GM23248 (cell line): ENCODE data around the gene UPF2. TPM values are rescaled to one million over a fixed set of nuclear protein-coding genes. Genes with fewer than 3 reads are reported as not detected.

Experiments
- DNase-seq: peaks from one replicate; pipeline ENCODE4 v3.0.0-alpha.2; 2015
- H2AFZ ChIP-seq: fragments of 200-600 bp; sonication (generic); 2 replicates; pipeline ENCODE4 v1.6.1; 2016; ENCODE audit warnings: antibody characterized with exemption
- H3F3A ChIP-seq: fragments of 200-600 bp; sonication (generic); 2 replicates; pipeline ENCODE4 v1.6.1; 2016; ENCODE audit warnings: mild to moderate bottlenecking, antibody characterized with exemption, mixed run types; ENCODE audit not compliant: insufficient read depth
- H3K27ac ChIP-seq: fragments of 200-600 bp; sonication (generic); 2 replicates; pipeline ENCODE4 v1.5.1; 2016; ENCODE audit warnings: mild to moderate bottlenecking
- H3K27me3 ChIP-seq: fragments of 200-600 bp; sonication (generic); replicated peaks from 2 replicates; pipeline ENCODE4 v1.6.1; 2016; ENCODE audit warnings: mild to moderate bottlenecking; ENCODE audit not compliant: insufficient read depth
- H3K36me3 ChIP-seq: fragments of 200-600 bp; sonication (generic); 2 replicates; pipeline ENCODE4 v1.6.1; 2016; ENCODE audit warnings: low read depth, mild to moderate bottlenecking
- H3K4me1 ChIP-seq: fragments of 200-600 bp; sonication (generic); 2 replicates; pipeline ENCODE4 v1.6.1; 2016; ENCODE audit warnings: mild to moderate bottlenecking; ENCODE audit not compliant: insufficient read depth
- H3K4me2 ChIP-seq: fragments of 200-600 bp; sonication (generic); one replicate; pipeline ENCODE4 v1.6.1; 2016; ENCODE audit warnings: mild to moderate bottlenecking; ENCODE audit not compliant: unreplicated experiment
- H3K4me3 ChIP-seq: fragments of 200-600 bp; sonication (generic); 2 replicates; pipeline ENCODE4 v1.5.1; 2016; ENCODE audit warnings: mild to moderate bottlenecking
- H3K79me2 ChIP-seq: fragments of 200-600 bp; sonication (generic); 2 replicates; pipeline ENCODE4 v1.6.1; 2016; ENCODE audit warnings: mild to moderate bottlenecking; ENCODE audit not compliant: insufficient read depth
- H3K9ac ChIP-seq: fragments of 200-600 bp; sonication (generic); 2 replicates; pipeline ENCODE4 v1.6.1; 2016; ENCODE audit warnings: mild to moderate bottlenecking
- H3K9me2 ChIP-seq: fragments of 200-600 bp; sonication (generic); 2 replicates; pipeline ENCODE4 v1.6.1; 2016; ENCODE audit warnings: mixed run types, mild to moderate bottlenecking, moderate library complexity; ENCODE audit not compliant: insufficient read depth
- H3K9me3 ChIP-seq: fragments of 200-600 bp; sonication (generic); one replicate; pipeline ENCODE4 v1.6.1; 2017; ENCODE audit warnings: low read depth
- H4K20me1 ChIP-seq: fragments of 200-600 bp; sonication (generic); 2 replicates; pipeline ENCODE4 v1.6.0; 2016; ENCODE audit not compliant: insufficient read depth
- EZH2 ChIP-seq: fragments of 200-600 bp; sonication (generic); IDR thresholded peaks from 2 replicates; pipeline ENCODE4 v1.6.1; 2018; ENCODE audit warnings: antibody characterized with exemption, mild to moderate bottlenecking; ENCODE audit not compliant: insufficient read depth, poor library complexity, severe bottlenecking
- EZH2phosphoT487 ChIP-seq: fragments of 200-600 bp; sonication (generic); IDR thresholded peaks from 2 replicates; pipeline ENCODE4 v1.6.1; 2018; ENCODE audit warnings: antibody characterized with exemption, moderate library complexity, mild to moderate bottlenecking, low read depth; ENCODE audit not compliant: insufficient read depth
- WGBS, 2 experiments: methylation state at CpG; one replicate each; pipeline ENCODE4 v1.1.6; 2015 to 2017; ENCODE audit warnings: low lambda C conversion rate in 2 of 2, low coverage in 1 of 2; ENCODE audit errors: missing lambda C conversion rate in 2 of 2; 5-methylcytosine and 5-hydroxymethylcytosine counted together
- in situ Hi-C: fragments of 300-500 bp; cut with MboI; formaldehyde crosslinking; loops from 2 replicates; pipeline ENCODE4 v1.15.0; 2020
- polyA plus RNA-seq: library from polyadenylated mRNA; unstranded; fragments of >200 nt; fragmentation: Nextera tagmentation; extraction: Ambion mirVana; gene quantifications from 2 replicates; pipeline ENCODE4 v1.2.1, GENCODE V29; 2016
- total RNA-seq: library from RNA; depleted of rRNA; stranded (reverse); fragments of >200 nt; shearing (Covaris generic); gene quantifications from 2 replicates; pipeline ENCODE4 v1.2.3, GENCODE V29; 2014

UPF2 gene
- total and polyA plus RNA-seq, 2 experiments from 2014 or later = 12.7 to 14.1 TPM

DNA sequence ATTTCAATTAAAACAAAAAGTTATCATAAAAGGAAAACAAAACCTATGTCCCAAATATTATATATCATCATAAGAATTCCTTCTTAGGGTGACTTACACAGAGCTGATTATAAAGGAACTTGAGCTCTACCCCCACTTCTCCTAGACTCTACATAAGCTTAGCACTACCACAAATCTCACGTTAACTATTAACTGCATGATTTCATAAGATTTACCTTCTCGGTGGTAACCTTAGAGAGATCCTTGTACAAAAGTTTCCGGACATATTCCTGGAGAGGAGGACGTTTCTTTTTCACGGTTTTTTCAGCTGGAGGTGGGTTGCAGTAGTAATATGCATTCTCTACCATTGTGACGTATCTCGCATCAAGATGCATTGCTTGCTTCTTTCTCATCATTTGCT, 83.7 kb downstream of the UPF2 start:
- Histone ChIP-seq H3K36me3 (peaks cover 45% of the 10 kb centered on the region), H4K20me1 (no peaks in the 10 kb centered on the region), H3K79me2 (no peaks in the 10 kb centered on the region), H3K9me3 (no peaks in the 10 kb centered on the region), H3K4me1 (no peaks in the 10 kb centered on the region), H3K9me2 (no peaks in the 10 kb centered on the region), H2AFZ (no peak overlapping the region), H3K9ac (no peak overlapping the region), H3K4me3 (no peak overlapping the region), H3F3A (no peaks in the 10 kb centered on the region), H3K27ac (no peak overlapping the region), H3K4me2 (no peak overlapping the region), H3K27me3 (no peaks in the 10 kb centered on the region)
- WGBS, 2 experiments = 93 to 97% methylated on average over 7 of the region's 7 CpGs
- TF ChIP-seq EZH2phosphoT487 (no peak), EZH2 (no peak)
- in situ Hi-C loops = no loop called here
- no peak for DNase-seq

DNA sequence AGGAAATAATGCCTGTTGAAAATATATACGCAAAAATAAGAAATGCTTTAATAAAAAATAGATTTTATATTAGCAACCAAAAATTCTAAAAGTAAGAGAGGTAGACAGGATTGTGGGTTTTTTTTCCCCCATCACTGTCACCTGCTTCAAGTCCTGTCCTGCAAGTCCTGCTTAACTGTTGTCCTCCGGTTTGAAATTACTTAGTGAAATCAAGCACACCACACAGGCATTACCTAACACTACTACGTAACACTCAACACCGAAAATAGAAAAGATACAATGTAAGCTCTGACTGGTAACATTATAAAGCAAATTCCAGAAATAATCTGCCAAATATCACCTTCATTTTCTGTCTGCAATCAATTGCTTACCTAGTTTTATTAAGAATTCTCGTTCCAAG, 90.9 kb downstream of the UPF2 start:
- in situ Hi-C loops = no loop called here
- no peak for DNase-seq
- Histone ChIP-seq H3K9ac (no peak overlapping the region), H3K4me1 (no peaks in the 10 kb centered on the region), H2AFZ (no peak overlapping the region), H3K9me2 (no peaks in the 10 kb centered on the region), H3K9me3 (no peaks in the 10 kb centered on the region), H3K4me3 (no peak overlapping the region), H3K79me2 (no peaks in the 10 kb centered on the region), H3K27ac (no peak overlapping the region), H3K36me3 (peaks cover 43% of the 10 kb centered on the region; the same call in 1 of the 2 replicates), H3F3A (no peaks in the 10 kb centered on the region; the same call in 1 of the 2 replicates), H3K27me3 (no peaks in the 10 kb centered on the region), H4K20me1 (no peaks in the 10 kb centered on the region), H3K4me2 (no peak overlapping the region)
- TF ChIP-seq EZH2phosphoT487 (no peak), EZH2 (no peak)
- 96 to 100% methylated on average over 5 of the region's 5 CpGs for WGBS, 2 experiments

DNA sequence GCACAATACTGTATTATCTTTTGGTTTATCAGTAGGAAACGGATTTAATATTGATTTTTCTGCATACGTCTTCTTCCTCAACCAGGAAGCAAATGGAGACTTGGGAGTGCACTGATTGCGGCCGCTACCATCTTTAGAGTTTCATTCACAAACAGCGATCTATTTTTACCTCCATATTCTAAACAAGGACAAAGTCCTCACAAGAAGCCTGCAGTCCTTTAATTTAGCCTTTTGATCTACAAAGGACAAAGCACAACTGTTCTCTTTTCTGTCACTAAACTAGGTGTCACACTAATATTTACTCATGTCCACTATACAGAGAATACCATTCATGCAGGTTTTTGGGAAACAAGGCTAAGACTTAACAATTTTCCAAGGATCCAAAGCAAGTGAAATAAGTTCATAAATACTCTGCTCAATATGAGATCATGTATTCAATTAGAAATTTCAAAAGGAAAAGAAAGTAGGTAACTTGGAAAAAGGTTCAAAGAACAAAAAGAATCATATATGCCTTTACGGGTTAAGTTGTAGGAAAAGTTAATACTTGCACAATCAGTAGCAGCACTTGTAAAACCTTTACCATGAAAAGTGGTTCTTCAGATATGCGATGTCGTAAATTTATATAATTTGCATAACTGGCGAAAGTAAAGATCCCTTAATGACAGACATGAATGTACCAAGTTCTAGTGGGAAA, 92.1 kb downstream of the UPF2 start:
- Histone ChIP-seq H3K4me1 (no peaks in the 10 kb centered on the region), H2AFZ (no peak overlapping the region), H3K27ac (no peak overlapping the region), H4K20me1 (no peaks in the 10 kb centered on the region), H3K9ac (no peak overlapping the region), H3K9me3 (no peaks in the 10 kb centered on the region), H3F3A (no peaks in the 10 kb centered on the region; the same call in 1 of the 2 replicates), H3K4me3 (no peak overlapping the region), H3K79me2 (no peaks in the 10 kb centered on the region), H3K36me3 (peaks cover 32% of the 10 kb centered on the region; the same call in 1 of the 2 replicates), H3K27me3 (no peaks in the 10 kb centered on the region), H3K4me2 (no peak overlapping the region), H3K9me2 (no peaks in the 10 kb centered on the region)
- DNase-seq = no peak
- TF ChIP-seq EZH2 = no peak
- WGBS, 2 experiments = 97 to 98% methylated on average over 9 of the region's 9 CpGs
- in situ Hi-C loops = no loop called here

DNA sequence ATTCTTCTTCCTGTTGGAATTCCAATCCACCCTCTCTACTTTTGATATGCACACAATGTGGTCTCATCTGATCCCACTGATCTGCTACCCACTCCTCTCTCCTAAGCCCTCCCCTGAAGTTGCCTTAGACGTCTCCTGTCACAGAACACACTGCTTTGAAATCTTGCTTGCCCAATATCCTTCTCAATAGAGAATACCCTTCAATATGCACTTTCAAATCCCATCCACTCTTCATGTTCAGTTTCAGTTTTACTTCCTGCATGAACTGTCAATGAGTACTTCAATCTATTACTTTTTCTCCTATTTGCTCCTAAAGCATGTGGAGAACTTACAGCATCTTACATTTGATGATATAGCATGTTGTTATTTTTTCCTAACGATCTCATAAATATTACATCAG, 93.5 kb downstream of the UPF2 start:
- DNase-seq = no peak
- in situ Hi-C loops = no loop called here
- Histone ChIP-seq H3K79me2 (no peaks in the 10 kb centered on the region), H3K4me2 (no peak overlapping the region), H3K4me1 (no peaks in the 10 kb centered on the region), H3K27ac (no peak overlapping the region), H3F3A (no peaks in the 10 kb centered on the region; the same call in 1 of the 2 replicates), H3K36me3 (peaks cover 31% of the 10 kb centered on the region), H2AFZ (no peak overlapping the region), H4K20me1 (no peaks in the 10 kb centered on the region), H3K9ac (no peak overlapping the region), H3K27me3 (no peaks in the 10 kb centered on the region), H3K9me2 (no peaks in the 10 kb centered on the region), H3K4me3 (no peak overlapping the region), H3K9me3 (no peaks in the 10 kb centered on the region)
- 98 to 100% methylated on average over 2 of the region's 2 CpGs for WGBS, 2 experiments
- no peak for TF ChIP-seq EZH2

DNA sequence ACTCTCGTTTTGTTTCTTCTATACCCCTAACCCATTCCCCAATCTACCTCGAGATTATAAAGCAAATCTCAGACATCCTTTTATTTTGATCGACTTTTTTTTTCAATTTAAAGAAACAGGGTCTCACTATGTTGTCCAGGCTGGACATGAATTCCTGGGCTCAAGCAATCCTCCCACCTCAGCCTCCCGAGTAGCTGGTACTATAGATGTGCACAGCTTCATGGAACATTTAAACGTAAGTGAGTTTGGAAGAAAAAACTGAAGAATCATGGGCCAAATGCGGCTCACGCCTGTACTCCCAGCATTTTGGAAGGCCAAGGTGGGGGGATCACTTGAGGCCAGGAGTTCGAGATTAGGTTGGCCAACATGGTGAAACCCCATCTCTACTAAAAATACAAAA, 96.0 kb downstream of the UPF2 start:
- in situ Hi-C loops = no loop called here
- Histone ChIP-seq H3F3A (no peaks in the 10 kb centered on the region; the same call in 1 of the 2 replicates), H3K9ac (no peak overlapping the region), H3K9me2 (no peaks in the 10 kb centered on the region), H3K4me1 (no peaks in the 10 kb centered on the region), H3K9me3 (no peaks in the 10 kb centered on the region), H3K4me2 (no peak overlapping the region), H3K4me3 (no peak overlapping the region), H2AFZ (no peak overlapping the region), H4K20me1 (no peaks in the 10 kb centered on the region), H3K79me2 (no peaks in the 10 kb centered on the region), H3K27me3 (no peaks in the 10 kb centered on the region), H3K27ac (no peak overlapping the region), H3K36me3 (peaks cover 42% of the 10 kb centered on the region)
- 94 to 95% methylated on average over 8 of the region's 8 CpGs for WGBS, 2 experiments
- TF ChIP-seq EZH2phosphoT487 (no peak), EZH2 (no peak)
- no peak for DNase-seq
